BLaER1 (cell line): ENCODE results near the gene PNLIPRP1.

Experiments
- H3K27ac ChIP-seq: shearing (Covaris generic); formaldehyde crosslinking; 2 replicates; pipeline ENCODE4 v1.8.1; 2022
- H3K27me3 ChIP-seq: shearing (Covaris generic); formaldehyde crosslinking; 2 replicates; pipeline ENCODE4 v1.8.1; 2022
- H3K36me3 ChIP-seq: shearing (Covaris generic); formaldehyde crosslinking; 2 replicates; pipeline ENCODE4 v1.8.1; 2022
- H3K4me1 ChIP-seq: shearing (Covaris generic); formaldehyde crosslinking; 2 replicates; pipeline ENCODE4 v1.8.1; 2022
- H3K4me2 ChIP-seq: shearing (Covaris generic); formaldehyde crosslinking; 2 replicates; pipeline ENCODE4 v1.8.1; 2022
- H3K4me3 ChIP-seq: shearing (Covaris generic); formaldehyde crosslinking; 2 replicates; pipeline ENCODE4 v1.8.1; 2022
- H3K9ac ChIP-seq: shearing (Covaris generic); formaldehyde crosslinking; 2 replicates; pipeline ENCODE4 v1.8.1; 2022
- H3K9me3 ChIP-seq: shearing (Covaris generic); formaldehyde crosslinking; 2 replicates; pipeline ENCODE4 v1.8.1; 2022
- H4K20me1 ChIP-seq: shearing (Covaris generic); formaldehyde crosslinking; 2 replicates; pipeline ENCODE4 v1.8.1; 2022
- Cebpa-rat ChIP-seq: shearing (Covaris generic); IDR thresholded peaks from 2 replicates; pipeline ENCODE4 v1.8.1; 2022

PNLIPRP1 gene

GRCh38 chr10:116627386-116627933 lies 36.7 kb downstream of the PNLIPRP1 start:
- no peaks in the 10 kb centered on the region for H3K4me1 ChIP-seq
- peaks cover 9% of the 10 kb centered on the region; the same call in 1 of the 2 replicates for H3K9me3 ChIP-seq
- no peak overlapping the region for H3K4me2 ChIP-seq
- no peaks in the 10 kb centered on the region for H3K36me3 ChIP-seq
- H3K27ac ChIP-seq, result no peak overlapping the region
- TF ChIP-seq Cebpa-rat, result no peak
- H3K9ac ChIP-seq, result no peak overlapping the region
- H4K20me1 ChIP-seq, result no peaks in the 10 kb centered on the region
- H3K27me3 ChIP-seq, result no peaks in the 10 kb centered on the region
- no peak overlapping the region for H3K4me3 ChIP-seq

GRCh38 chr10:116629340-116629739 lies 38.6 kb downstream of the PNLIPRP1 start:
- no peak overlapping the region for H3K9ac ChIP-seq
- no peak overlapping the region for H3K27ac ChIP-seq
- no peak overlapping the region for H3K4me3 ChIP-seq
- H3K27me3 ChIP-seq, result no peaks in the 10 kb centered on the region
- H4K20me1 ChIP-seq, result no peaks in the 10 kb centered on the region
- H3K4me1 ChIP-seq, result no peaks in the 10 kb centered on the region
- peaks cover 9% of the 10 kb centered on the region; the same call in 1 of the 2 replicates for H3K9me3 ChIP-seq
- no peak for TF ChIP-seq Cebpa-rat
- H3K4me2 ChIP-seq, result no peak overlapping the region
- H3K36me3 ChIP-seq, result no peaks in the 10 kb centered on the region

GRCh38 chr10:116630020-116630419 lies 39.3 kb downstream of the PNLIPRP1 start:
- Histone ChIP-seq H3K27ac (no peak overlapping the region), H3K4me2 (no peak overlapping the region), H3K27me3 (no peaks in the 10 kb centered on the region), H3K9ac (no peak overlapping the region), H3K4me3 (no peak overlapping the region), H3K4me1 (no peaks in the 10 kb centered on the region), H3K9me3 (peaks cover 9% of the 10 kb centered on the region; the same call in 1 of the 2 replicates), H4K20me1 (no peaks in the 10 kb centered on the region), H3K36me3 (no peaks in the 10 kb centered on the region)
- no peak for TF ChIP-seq Cebpa-rat

GRCh38 chr10:116631871-116632295 lies 41.1 kb downstream of the PNLIPRP1 start:
- H3K4me1 ChIP-seq, result no peaks in the 10 kb centered on the region
- no peak overlapping the region for H3K4me3 ChIP-seq
- no peak overlapping the region for H3K27ac ChIP-seq
- no peak overlapping the region for H3K4me2 ChIP-seq
- peaks cover 9% of the 10 kb centered on the region; the same call in 1 of the 2 replicates for H3K9me3 ChIP-seq
- no peaks in the 10 kb centered on the region for H3K36me3 ChIP-seq
- H4K20me1 ChIP-seq, result no peaks in the 10 kb centered on the region
- no peaks in the 10 kb centered on the region for H3K27me3 ChIP-seq
- H3K9ac ChIP-seq, result no peak overlapping the region
- TF ChIP-seq Cebpa-rat, result no peak

- Histone ChIP-seq H3K9ac (no peak overlapping the region), H3K27ac (no peak overlapping the region)
These were observed 41.9 kb downstream of the PNLIPRP1 start for GRCh38 chr10:116632596-116633215.

GRCh38 chr10:116633216-116633600 lies 42.4 kb downstream of the PNLIPRP1 start:
- H4K20me1 ChIP-seq, result no peaks in the 10 kb centered on the region
- no peaks in the 10 kb centered on the region for H3K36me3 ChIP-seq
- no peak overlapping the region for H3K4me2 ChIP-seq
- no peaks in the 10 kb centered on the region for H3K9me3 ChIP-seq
- no peak for TF ChIP-seq Cebpa-rat
- peaks cover 9% of the 10 kb centered on the region; the same call in 1 of the 2 replicates for H3K4me1 ChIP-seq
- H3K9ac ChIP-seq, result no peak overlapping the region
- no peaks in the 10 kb centered on the region for H3K27me3 ChIP-seq
- H3K27ac ChIP-seq, result no peak overlapping the region
- H3K4me3 ChIP-seq, result no peak overlapping the region

More at GRCh38 chr10:116632596-116633215, 41.9 kb downstream of the PNLIPRP1 start:
- no peaks in the 10 kb centered on the region for H4K20me1 ChIP-seq
- peaks cover 3% of the 10 kb centered on the region; the same call in 1 of the 2 replicates for H3K9me3 ChIP-seq
- no peaks in the 10 kb centered on the region for H3K27me3 ChIP-seq
- no peaks in the 10 kb centered on the region for H3K36me3 ChIP-seq
- H3K4me2 ChIP-seq, result no peak overlapping the region
- H3K4me3 ChIP-seq, result no peak overlapping the region
- no peak for TF ChIP-seq Cebpa-rat
- peaks cover 4% of the 10 kb centered on the region; the same call in 1 of the 2 replicates for H3K4me1 ChIP-seq

GRCh38 chr10:116634126-116634975 lies 43.6 kb downstream of the PNLIPRP1 start:
- Histone ChIP-seq H3K4me2 (no peak overlapping the region), H3K36me3 (no peaks in the 10 kb centered on the region), H3K27me3 (no peaks in the 10 kb centered on the region), H3K4me1 (peaks cover 11% of the 10 kb centered on the region; the same call in 1 of the 2 replicates), H3K9me3 (no peaks in the 10 kb centered on the region), H3K4me3 (no peak overlapping the region), H3K9ac (no peak overlapping the region), H3K27ac (no peak overlapping the region), H4K20me1 (no peaks in the 10 kb centered on the region)
- no peak for TF ChIP-seq Cebpa-rat

GRCh38 chr10:116636385-116636784 lies 45.6 kb downstream of the PNLIPRP1 start:
- TF ChIP-seq Cebpa-rat, result no peak
- Histone ChIP-seq H3K4me3 (no peak overlapping the region), H3K4me2 (no peak overlapping the region), H3K36me3 (no peaks in the 10 kb centered on the region), H3K4me1 (peaks cover 11% of the 10 kb centered on the region; the same call in 1 of the 2 replicates), H3K9ac (no peak overlapping the region), H3K27me3 (no peaks in the 10 kb centered on the region), H3K9me3 (no peaks in the 10 kb centered on the region; the same call in 1 of the 2 replicates), H3K27ac (no peak overlapping the region), H4K20me1 (no peaks in the 10 kb centered on the region)

GRCh38 chr10:116636976-116637375 lies 46.2 kb downstream of the PNLIPRP1 start:
- H3K9me3 ChIP-seq, result no peaks in the 10 kb centered on the region; the same call in 1 of the 2 replicates
- TF ChIP-seq Cebpa-rat, result no peak
- no peak overlapping the region for H3K4me3 ChIP-seq
- H4K20me1 ChIP-seq, result no peaks in the 10 kb centered on the region
- H3K4me2 ChIP-seq, result no peak overlapping the region
- H3K4me1 ChIP-seq, result peaks cover 11% of the 10 kb centered on the region; the same call in 1 of the 2 replicates
- H3K27me3 ChIP-seq, result no peaks in the 10 kb centered on the region
- no peaks in the 10 kb centered on the region for H3K36me3 ChIP-seq
- H3K9ac ChIP-seq, result no peak overlapping the region
- no peak overlapping the region for H3K27ac ChIP-seq
